Keratinocyte (primary cell): ENCODE measurements around the gene SCLY. TPM values are rescaled to one million over a fixed set of nuclear protein-coding genes. Genes with fewer than 3 reads are reported as not detected.

Experiments
- DNase-seq: peaks from one replicate; pipeline ENCODE4 v3.0.0-alpha.2; 2011; ENCODE audit warnings: low read depth, missing footprints, low spot score
- FAIRE-seq: peaks from 2 replicates; lab custom pipeline; 2011; peaks lifted over from hg19 to GRCh38; lab: Jason Lieb, UNC
- H2AFZ ChIP-seq: 2 replicates; pipeline ENCODE4 v1.6.0; 2012; ENCODE audit warnings: low read length, control low read depth, inconsistent platforms; ENCODE audit not compliant: control insufficient read depth
- H3K27ac ChIP-seq: 2 replicates; pipeline ENCODE4 v1.5.1; 2011; ENCODE audit warnings: low read length; ENCODE audit not compliant: control insufficient read depth, insufficient read depth
- H3K27me3 ChIP-seq: 3 replicates; pipeline ENCODE4 v1.6.0; 2011; ENCODE audit warnings: low read length; ENCODE audit not compliant: control insufficient read depth, insufficient read depth; ENCODE audit errors: extremely low read depth
- H3K36me3 ChIP-seq, 2 experiments: 2 replicates in 1 of 2; 3 replicates in 1 of 2; pipeline ENCODE4 v1.5.1; 2011; ENCODE audit warnings: low read length in 2 of 2, mild to moderate bottlenecking in 1 of 2; ENCODE audit not compliant: control insufficient read depth in 2 of 2, insufficient read depth in 2 of 2; ENCODE audit errors: extremely low read depth in 1 of 2
- H3K4me1 ChIP-seq: 3 replicates; pipeline ENCODE4 v1.5.1; 2011; ENCODE audit warnings: low read length; ENCODE audit not compliant: control insufficient read depth, insufficient read depth; ENCODE audit errors: extremely low read depth
- H3K4me2 ChIP-seq: 3 replicates; pipeline ENCODE4 v1.6.0; 2011; ENCODE audit warnings: low read depth, low read length; ENCODE audit not compliant: control insufficient read depth, insufficient read depth; ENCODE audit errors: extremely low read depth
- H3K4me3 ChIP-seq, 3 experiments: fragments of 200-600 bp in 1 of 3; sonication (generic) in 1 of 3; 2 replicates in 2 of 3; 3 replicates in 1 of 3; pipeline ENCODE4 v1.5.1; 2011 to 2016; ENCODE audit warnings: low read length in 3 of 3, mild to moderate bottlenecking in 3 of 3, control low read depth in 2 of 3, inconsistent platforms in 1 of 3, low read depth in 1 of 3, mixed read lengths in 1 of 3, mixed run types in 1 of 3, moderate library complexity in 1 of 3; ENCODE audit not compliant: control insufficient read depth in 2 of 3, insufficient read depth in 2 of 3; ENCODE audit errors: extremely low read depth in 1 of 3
- H3K79me2 ChIP-seq: 2 replicates; pipeline ENCODE4 v1.6.0; 2012; ENCODE audit warnings: low read length; ENCODE audit not compliant: control insufficient read depth, insufficient read depth
- H3K9ac ChIP-seq: 3 replicates; pipeline ENCODE4 v1.6.0; 2011; ENCODE audit warnings: low read length; ENCODE audit not compliant: control insufficient read depth, insufficient read depth; ENCODE audit errors: extremely low read depth
- H3K9me1 ChIP-seq: 3 replicates; pipeline ENCODE4 v1.6.0; 2011; ENCODE audit warnings: low read length; ENCODE audit not compliant: control insufficient read depth, insufficient read depth; ENCODE audit errors: extremely low read depth
- H3K9me3 ChIP-seq: 2 replicates; pipeline ENCODE4 v1.5.1; 2012; ENCODE audit warnings: low read depth, low read length; ENCODE audit not compliant: control insufficient read depth
- H4K20me1 ChIP-seq: 3 replicates; pipeline ENCODE4 v1.6.0; 2011; ENCODE audit warnings: low read length; ENCODE audit not compliant: control insufficient read depth, insufficient read depth; ENCODE audit errors: extremely low read depth
- CTCF ChIP-seq, 3 experiments: IDR thresholded peaks in 1 of 3; conservative IDR thresholded peaks in 1 of 3; optimal IDR thresholded peaks in 1 of 3; 2 replicates in 2 of 3; 3 replicates in 1 of 3; pipeline versions ENCODE3 to v1.5.1; 2011; ENCODE audit warnings: low read length in 3 of 3, mild to moderate bottlenecking in 3 of 3, moderate library complexity in 2 of 3, control low read depth in 1 of 3, inconsistent platforms in 1 of 3; ENCODE audit not compliant: insufficient read depth in 2 of 3; ENCODE audit errors: extremely low read depth in 1 of 3
- EZH2 ChIP-seq: IDR thresholded peaks from one replicate; pipeline ENCODE4 v1.6.1; 2012; ENCODE audit warnings: inconsistent platforms, mild to moderate bottlenecking, low read length, moderate library complexity
- dilution Hi-C: fragments of 300-500 bp; cut with MboI; formaldehyde crosslinking; loops from one replicate; pipeline ENCODE4 v1.7.0; 2020; ENCODE audit warnings: low sequenced_read_pairs; ENCODE audit not compliant: extremely low pct_ligation_motif_present
- polyA plus RNA-seq, 5 experiments: library from polyadenylated mRNA; depleted of rRNA in 3 of 5; stranded (reverse) in 3 of 5; stranded (forward) in 1 of 5; unstranded in 1 of 5; fragments of >200 nt; gene quantifications; 1 replicate in 1 of 5; 2 replicates in 3 of 5; 3 replicates in 1 of 5; pipeline versions ENCODE4 v1.2.1 to v1.2.3, GENCODE V29; 2011 to 2012; ENCODE audit warnings: missing spikeins in 2 of 5, low read depth in 1 of 5, low replicate concordance in 1 of 5

The SCLY gene
- polyA plus RNA-seq, 1 donor (not counting 4 experiments of a cell fraction or from before 2014, with no cell fraction given): 11.8 TPM

GRCh38 chr2:238130111-238130695, 69.4 kb downstream of the SCLY start:
- TF ChIP-seq EZH2 (no peak), CTCF (optimal IDR thresholded peaks at IDR 0.05 in 1 of 3, IDR thresholded peaks at IDR 0.05 in 1 of 3, conservative IDR thresholded peaks at IDR 0.05 in 1 of 3; ENCODE audit: extremely low read depth in 1 of 3, insufficient read depth in 2 of 3, low read length in 3 of 3) (no peak)
- Histone ChIP-seq H3K4me2 (no peak overlapping the region), H4K20me1 (no peaks in the 10 kb centered on the region), H3K9ac (no peak overlapping the region), H3K27me3 (peaks cover 5% of the 10 kb centered on the region), H3K36me3 (no peaks in the 10 kb centered on the region), H3K9me1 (no peaks in the 10 kb centered on the region), H3K4me3 (no peak overlapping the region), H3K9me3 (no peaks in the 10 kb centered on the region), H3K27ac (no peak overlapping the region), H3K4me1 (no peaks in the 10 kb centered on the region), H2AFZ (no peak overlapping the region), H3K79me2 (no peaks in the 10 kb centered on the region)
- no peak for FAIRE-seq
- dilution Hi-C loops: no loop called here
- no peak for DNase-seq

DNA sequence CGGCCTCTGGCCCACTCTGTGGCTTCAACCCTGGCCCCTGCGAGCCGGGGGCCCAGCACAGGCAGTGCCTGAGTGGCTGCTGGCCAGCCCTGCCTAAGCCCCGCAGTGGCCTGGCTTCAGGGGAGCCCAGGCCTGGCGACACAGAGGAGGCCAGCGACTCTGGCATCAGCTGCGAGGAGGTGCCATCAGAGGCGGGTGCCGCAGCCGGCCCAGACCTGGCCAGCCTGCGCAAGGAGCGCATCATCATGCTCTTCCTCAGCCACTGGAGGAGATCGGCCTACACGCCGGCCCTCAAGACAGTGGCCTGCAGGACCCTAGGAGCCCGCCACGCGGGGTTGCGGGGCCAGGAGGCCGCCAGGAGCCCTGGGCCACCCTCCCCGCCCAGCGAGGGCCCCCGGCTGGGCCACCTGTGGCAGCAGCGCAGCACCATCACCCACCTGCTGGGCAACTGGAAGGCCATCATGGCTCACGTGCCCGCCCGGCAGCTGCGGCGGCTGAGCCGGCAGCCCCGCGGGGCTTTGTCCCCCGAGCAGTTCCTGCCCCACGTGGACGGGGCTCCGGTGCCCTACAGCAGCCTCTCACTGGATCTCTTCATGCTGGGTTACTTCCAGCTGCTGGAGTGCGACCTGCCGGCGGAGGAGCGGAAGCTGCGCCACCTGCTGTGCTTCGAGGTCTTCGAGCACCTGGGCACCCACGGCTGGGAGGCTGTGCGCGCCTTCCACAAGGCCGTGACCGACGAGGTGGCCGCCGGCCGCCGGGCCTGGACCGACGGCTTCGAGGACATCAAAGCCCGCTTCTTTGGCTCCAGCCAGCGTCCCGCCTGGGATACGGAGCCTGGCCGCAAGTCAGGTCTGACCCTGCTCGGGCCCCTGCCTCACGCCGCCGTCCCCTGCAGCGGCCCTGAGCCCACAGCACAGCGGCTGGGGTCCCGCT, 70.2 kb downstream of the SCLY start:
- H3K36me3 ChIP-seq: no peaks in the 10 kb centered on the region
- peaks cover 5% of the 10 kb centered on the region for H3K27me3 ChIP-seq
- H3K9me3 ChIP-seq: no peaks in the 10 kb centered on the region
- no peaks in the 10 kb centered on the region for H3K9me1 ChIP-seq
- no peak overlapping the region for H3K27ac ChIP-seq
- no peak overlapping the region for H3K4me2 ChIP-seq
- no peak for FAIRE-seq
- H3K4me1 ChIP-seq: no peaks in the 10 kb centered on the region
- no peaks in the 10 kb centered on the region for H3K79me2 ChIP-seq
- dilution Hi-C loops: no loop called here
- DNase-seq: no peak
- H2AFZ ChIP-seq: no peak overlapping the region
- H3K9ac ChIP-seq: no peak overlapping the region
- TF ChIP-seq EZH2: no peak
- TF ChIP-seq CTCF (optimal IDR thresholded peaks at IDR 0.05 in 1 of 3, IDR thresholded peaks at IDR 0.05 in 1 of 3, conservative IDR thresholded peaks at IDR 0.05 in 1 of 3; ENCODE audit: extremely low read depth in 1 of 3, insufficient read depth in 2 of 3, low read length in 3 of 3): no peak
- no peak overlapping the region for H3K4me3 ChIP-seq
- H4K20me1 ChIP-seq: no peaks in the 10 kb centered on the region
